Activated B cell treated with CpG ODN at 0.5 μM for 24 hours (primary cell): ENCODE data around the gene SPSB1. TPM values are rescaled to one million over a fixed set of nuclear protein-coding genes. Genes with fewer than 3 reads are reported as not detected.
"Not testable (repeated sequence)": the region's sequence is repeated elsewhere in the genome, so short reads cannot be mapped to it uniquely, and the experiment has no call there.

Experiments used
- ATAC-seq: fragments of 200-7000 bp; cut with Tn5 transposase; one replicate; pipeline ENCODE4 v1.10.0; 2021; ENCODE audit warnings: low read depth, mild to moderate bottlenecking, moderate library complexity
- CTCF ChIA-PET: fragments of 350-600 bp; sonication (Branson Sonifier 250); formaldehyde crosslinking; loops from one replicate; lab custom pipeline; 2021; ENCODE audit warnings: antibody characterized with exemption; lab: Charles Lee
- POLR2A ChIA-PET: fragments of 350-600 bp; sonication (Branson Sonifier 250); formaldehyde crosslinking; loops from one replicate; lab custom pipeline; 2021; ENCODE audit warnings: antibody characterized with exemption; lab: Charles Lee
- DNase-seq: peaks from one replicate; pipeline ENCODE4 v3.0.0; 2022
- H3K27ac Mint-ChIP-seq: one replicate; pipeline ENCODE4 v1.8.0; 2020; ENCODE audit warnings: mixed read lengths
- H3K27me3 Mint-ChIP-seq: one replicate; pipeline ENCODE4 v1.8.0; 2021; ENCODE audit warnings: mixed read lengths
- H3K36me3 Mint-ChIP-seq: one replicate; pipeline ENCODE4 v1.8.0; 2021; ENCODE audit warnings: low read depth, mixed read lengths
- H3K4me1 Mint-ChIP-seq: one replicate; pipeline ENCODE4 v1.8.0; 2021; ENCODE audit warnings: mixed read lengths
- H3K4me3 Mint-ChIP-seq: one replicate; pipeline ENCODE4 v1.8.0; 2020; ENCODE audit warnings: mild to moderate bottlenecking, mixed read lengths
- H3K9me3 Mint-ChIP-seq: one replicate; pipeline ENCODE4 v1.8.0; 2020; ENCODE audit warnings: mixed read lengths
- intact Hi-C: fragments of 100-400 bp; cut with micrococcal nuclease; formaldehyde crosslinking; loops from one replicate; pipeline ENCODE4 v1.15.1; 2024
- total RNA-seq: library from RNA; stranded (reverse); gene quantifications from 2 replicates; pipeline ENCODE4 v1.2.3, GENCODE V29; 2022
- TF ChIP-seq, protein P1 (sequence below): fragments of 200-600 bp; IDR thresholded peaks from one replicate; pipeline ENCODE4 v1.8.0; 2022; ENCODE audit warnings: antibody characterized with exemption, mild to moderate bottlenecking

Gene SPSB1
- total RNA-seq, 1 donor from 2014 or later: 6.1 TPM

DNA sequence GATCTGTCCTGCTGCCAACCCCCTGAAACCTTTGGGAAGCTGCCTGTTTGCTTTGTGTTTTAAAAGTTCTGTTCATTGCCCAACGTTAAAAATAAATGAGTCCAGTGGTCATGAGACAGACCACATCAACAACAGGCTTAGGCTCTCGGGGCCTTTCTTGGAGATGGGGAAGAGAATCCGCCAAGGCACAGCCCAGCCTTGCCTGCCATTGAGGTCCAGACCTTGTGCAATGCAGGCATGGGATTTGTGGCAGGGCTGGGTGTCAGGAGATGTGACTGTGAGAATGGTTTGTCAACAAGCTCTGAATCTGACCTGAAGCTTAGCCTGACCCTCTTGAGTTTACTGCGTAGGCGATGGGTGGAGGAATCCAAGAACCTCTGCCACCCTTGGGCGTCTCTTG, 4.2 kb downstream of the SPSB1 start:
- intact Hi-C loops: no loop called here
- H3K36me3 Mint-ChIP-seq: no peaks in the 10 kb centered on the region
- POLR2A ChIA-PET: no interaction called here

DNA sequence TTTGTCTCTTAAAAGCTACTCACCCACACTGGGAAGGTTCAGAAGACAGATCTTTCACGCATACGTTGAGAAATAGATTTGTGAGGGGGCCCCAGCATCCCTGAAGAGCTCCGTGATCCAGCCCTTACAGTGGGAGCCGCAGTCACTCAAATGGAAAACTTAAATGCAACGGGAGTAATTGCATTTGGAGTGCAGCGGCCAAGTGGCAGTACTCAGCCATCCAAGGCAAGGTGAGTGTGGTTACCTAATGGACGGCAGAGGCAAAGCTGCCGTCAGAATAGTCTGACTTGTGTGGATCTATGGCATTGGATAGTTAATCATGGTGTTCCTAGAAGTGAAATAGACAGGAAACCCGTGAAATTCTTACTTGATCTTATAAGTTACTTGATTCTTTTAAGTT, 5.1 kb downstream of the SPSB1 start:
- TF ChIP-seq, protein P1, sequence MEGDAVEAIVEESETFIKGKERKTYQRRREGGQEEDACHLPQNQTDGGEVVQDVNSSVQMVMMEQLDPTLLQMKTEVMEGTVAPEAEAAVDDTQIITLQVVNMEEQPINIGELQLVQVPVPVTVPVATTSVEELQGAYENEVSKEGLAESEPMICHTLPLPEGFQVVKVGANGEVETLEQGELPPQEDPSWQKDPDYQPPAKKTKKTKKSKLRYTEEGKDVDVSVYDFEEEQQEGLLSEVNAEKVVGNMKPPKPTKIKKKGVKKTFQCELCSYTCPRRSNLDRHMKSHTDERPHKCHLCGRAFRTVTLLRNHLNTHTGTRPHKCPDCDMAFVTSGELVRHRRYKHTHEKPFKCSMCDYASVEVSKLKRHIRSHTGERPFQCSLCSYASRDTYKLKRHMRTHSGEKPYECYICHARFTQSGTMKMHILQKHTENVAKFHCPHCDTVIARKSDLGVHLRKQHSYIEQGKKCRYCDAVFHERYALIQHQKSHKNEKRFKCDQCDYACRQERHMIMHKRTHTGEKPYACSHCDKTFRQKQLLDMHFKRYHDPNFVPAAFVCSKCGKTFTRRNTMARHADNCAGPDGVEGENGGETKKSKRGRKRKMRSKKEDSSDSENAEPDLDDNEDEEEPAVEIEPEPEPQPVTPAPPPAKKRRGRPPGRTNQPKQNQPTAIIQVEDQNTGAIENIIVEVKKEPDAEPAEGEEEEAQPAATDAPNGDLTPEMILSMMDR: no peak
- no peak for DNase-seq
- intact Hi-C loops: no loop called here

More for the DNA sequence above, 4.2 kb downstream of the SPSB1 start:
- CTCF ChIA-PET: no interaction called here
- no peaks in the 10 kb centered on the region for H3K9me3 Mint-ChIP-seq
- H3K27me3 Mint-ChIP-seq: no peaks in the 10 kb centered on the region
- peaks cover 5% of the 10 kb centered on the region for H3K4me1 Mint-ChIP-seq
- H3K27ac Mint-ChIP-seq: no peak overlapping the region
- DNase-seq (no peak), ATAC-seq (no peak)
- TF ChIP-seq, protein P1: no peak
- H3K4me3 Mint-ChIP-seq: no peak overlapping the region

DNA sequence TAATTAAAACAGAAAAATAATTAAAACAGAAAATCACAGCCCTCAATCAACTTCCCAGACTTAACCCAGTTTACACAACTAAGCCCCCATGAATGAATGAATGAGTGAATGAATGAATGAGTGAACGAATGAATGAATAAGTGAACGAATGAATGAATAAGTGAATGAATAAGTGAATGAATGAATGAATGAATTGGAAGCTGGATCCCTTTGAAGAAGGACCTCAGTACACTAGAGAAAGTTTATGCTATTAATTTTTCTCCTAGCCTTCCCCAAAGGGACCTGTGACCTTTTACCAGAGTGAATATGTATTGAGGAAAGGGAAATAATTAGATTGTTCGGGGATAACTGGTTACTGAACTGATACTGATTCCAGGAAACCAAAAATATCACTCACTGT, 5.6 kb downstream of the SPSB1 start:
- no peaks in the 10 kb centered on the region for H3K9me3 Mint-ChIP-seq
- H3K36me3 Mint-ChIP-seq: no peaks in the 10 kb centered on the region
- H3K4me1 Mint-ChIP-seq: peaks cover 19% of the 10 kb centered on the region
- H3K27me3 Mint-ChIP-seq: no peaks in the 10 kb centered on the region
- intact Hi-C loops: no loop called here
- no peak for ATAC-seq
- TF ChIP-seq, protein P1: no peak
- POLR2A ChIA-PET: interaction anchor here (1.2 kb wide), 1 partner anchor 128 kb away, joined by 4 read pairs; no protein-coding TSS in a partner anchor
- DNase-seq: no peak
- H3K4me3 Mint-ChIP-seq: no peak overlapping the region
- CTCF ChIA-PET: interaction anchor here (0.7 kb wide), 1 partner anchor 9 kb away, joined by 3 read pairs; no protein-coding TSS in a partner anchor
- no peak overlapping the region for H3K27ac Mint-ChIP-seq

More for the DNA sequence above, 5.1 kb downstream of the SPSB1 start:
- ATAC-seq: no peak
- no peak overlapping the region for H3K4me3 Mint-ChIP-seq
- H3K27ac Mint-ChIP-seq: no peak overlapping the region
- CTCF ChIA-PET: no interaction called here
- H3K27me3 Mint-ChIP-seq: no peaks in the 10 kb centered on the region
- POLR2A ChIA-PET: interaction anchor here (1.2 kb wide), 1 partner anchor 128 kb away, joined by 4 read pairs; no protein-coding TSS in a partner anchor
- H3K9me3 Mint-ChIP-seq: no peaks in the 10 kb centered on the region
- peaks cover 15% of the 10 kb centered on the region for H3K4me1 Mint-ChIP-seq
- H3K36me3 Mint-ChIP-seq: no peaks in the 10 kb centered on the region

DNA sequence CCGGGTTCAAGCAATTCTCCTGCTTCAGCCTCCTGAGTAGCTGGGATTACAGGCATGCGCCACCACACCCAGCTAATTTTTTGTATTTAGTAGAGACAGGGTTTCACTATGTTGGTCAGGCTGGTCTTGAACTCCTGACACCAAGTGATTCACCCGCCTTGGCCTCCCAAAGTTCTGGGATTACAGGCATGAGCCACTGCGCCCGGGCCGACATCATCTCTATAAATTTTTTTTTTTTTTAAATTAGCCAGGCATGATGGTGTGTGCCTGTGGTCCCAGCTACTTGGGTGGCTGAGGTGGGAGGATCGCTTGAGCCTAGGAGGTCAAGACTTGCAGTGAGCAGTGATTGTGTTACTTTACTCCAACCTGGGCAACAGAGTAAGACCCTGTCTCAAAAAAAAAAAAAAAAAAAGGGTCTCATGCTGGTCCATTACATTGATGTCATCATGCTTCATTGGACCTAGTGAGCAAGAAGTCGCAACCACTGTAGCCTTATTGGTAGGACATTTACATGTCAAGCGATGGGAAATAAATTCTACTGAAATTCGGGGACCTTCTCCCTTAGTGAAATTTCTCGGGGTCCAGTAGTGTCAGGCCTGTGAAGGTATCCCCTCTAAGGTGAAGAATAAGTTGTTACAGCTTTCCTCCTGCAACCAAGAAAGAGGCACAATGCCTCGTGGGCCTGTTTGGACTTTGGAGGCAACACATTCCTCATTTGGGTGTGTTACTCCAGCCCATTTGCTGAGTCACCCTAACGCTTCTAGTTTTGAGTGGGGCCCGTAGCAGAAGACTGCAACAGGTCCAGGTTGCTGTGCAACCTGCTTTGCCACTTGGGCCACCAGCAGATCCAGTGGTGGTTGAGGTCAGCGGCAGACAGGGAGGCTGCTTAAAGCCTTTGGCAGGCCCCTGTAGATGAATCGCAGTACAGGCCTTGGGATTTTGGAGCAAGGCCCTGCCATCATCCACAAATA, 7.2 kb downstream of the SPSB1 start:
- H3K27ac Mint-ChIP-seq, POLR2A ChIA-PET, H3K9me3 Mint-ChIP-seq, intact Hi-C loops, H3K36me3 Mint-ChIP-seq, H3K4me3 Mint-ChIP-seq, ATAC-seq, CTCF ChIA-PET, DNase-seq, H3K27me3 Mint-ChIP-seq: not testable (repeated sequence)
- peaks cover 22% of the 10 kb centered on the region for H3K4me1 Mint-ChIP-seq

DNA sequence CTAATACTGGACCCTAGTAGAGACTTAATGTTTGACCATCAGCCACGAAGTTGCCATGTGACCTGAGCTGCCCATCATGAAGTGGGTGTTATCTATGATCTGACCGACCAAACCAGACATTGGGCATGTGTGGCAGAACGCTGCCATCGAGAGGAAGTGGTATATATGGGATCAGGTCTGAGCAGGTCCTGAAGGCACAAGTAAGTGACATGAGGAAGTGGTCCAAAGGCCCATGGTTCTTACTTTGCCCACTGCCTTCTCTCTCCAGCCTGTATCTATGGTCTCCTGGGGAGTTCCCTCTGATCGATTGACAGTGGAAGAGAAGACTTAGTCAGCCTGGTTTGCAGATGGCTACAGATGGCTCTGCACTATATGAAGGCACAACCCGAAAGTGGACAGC, 7.9 kb downstream of the SPSB1 start:
- TF ChIP-seq, protein P1: no peak
- ATAC-seq (no peak), DNase-seq (no peak)
- CTCF ChIA-PET: no interaction called here
- POLR2A ChIA-PET: no interaction called here
- intact Hi-C loops: no loop called here
- H3K27me3 Mint-ChIP-seq: no peaks in the 10 kb centered on the region
- H3K27ac Mint-ChIP-seq: no peak overlapping the region
- no peaks in the 10 kb centered on the region for H3K9me3 Mint-ChIP-seq
- H3K36me3 Mint-ChIP-seq: no peaks in the 10 kb centered on the region
- no peak overlapping the region for H3K4me3 Mint-ChIP-seq
- H3K4me1 Mint-ChIP-seq: peaks cover 25% of the 10 kb centered on the region
